ENCODE measurements around the gene ARFRP1.

ARFRP1 gene

GRCh38 chr20:63696628-63697356 is 11.0 kb downstream of the ARFRP1 start, which contains the start of gene TNFRSF6B:
TNFRSF6B (plus strand) TSS chr20:63696652; CDS start chr20:63696768, 116 bp downstream.
- no peak within 1 kb of the TSS for H2AFZ ChIP-seq (ENCODE audit: low read depth, low read length, severe bottlenecking)
- no peak for TF ChIP-seq EZH2phosphoT487 (conservative IDR thresholded peaks at IDR 0.05; ENCODE audit: low read length)
- no peaks in the 10 kb centered on the region for H3K79me2 ChIP-seq (ENCODE audit: insufficient read depth, low read length)
- no peaks in the 10 kb centered on the region for H4K20me1 ChIP-seq (ENCODE audit: low read depth, low read length)
- H3K9me3 ChIP-seq (ENCODE audit: insufficient read depth, low read length) = no peaks in the 10 kb centered on the region
- no peak within 1 kb of the TSS for H3K9ac ChIP-seq (ENCODE audit: low read length)
- no peaks in the 10 kb centered on the region for H3K27me3 ChIP-seq (ENCODE audit: low read length)
- H3K36me3 ChIP-seq (ENCODE audit: low read length) = no peaks in the 10 kb centered on the region
- no peak within 1 kb of the TSS for H3K4me2 ChIP-seq (ENCODE audit: low read depth, low read length, poor library complexity, severe bottlenecking)
- no peak within 1 kb of the TSS for H3K27ac ChIP-seq (ENCODE audit: low read depth, low read length)
- H3K4me3 ChIP-seq (ENCODE audit: insufficient read depth, low read length, poor library complexity, severe bottlenecking) = no peak within 1 kb of the TSS
- no peaks in the 10 kb centered on the region for H3F3A ChIP-seq (ENCODE audit: insufficient read depth)
- H3K9me2 ChIP-seq (replicated peaks; ENCODE audit: insufficient read depth, low read length) = no peaks in the 10 kb centered on the region

GRCh38 chr20:63696306-63696627 is 11.5 kb downstream of the ARFRP1 start:
- H2AFZ ChIP-seq (ENCODE audit: low read depth, low read length, severe bottlenecking) = no peak overlapping the region
- H3K36me3 ChIP-seq (ENCODE audit: low read length) = no peaks in the 10 kb centered on the region
- H3K4me2 ChIP-seq (ENCODE audit: low read depth, low read length, poor library complexity, severe bottlenecking) = no peak overlapping the region

GRCh38 chr20:63695424-63696305 is 12.1 kb downstream of the ARFRP1 start:
- H3F3A ChIP-seq (ENCODE audit: insufficient read depth) = no peaks in the 10 kb centered on the region
- H3K27me3 ChIP-seq (ENCODE audit: low read length) = no peaks in the 10 kb centered on the region
- H3K4me3 ChIP-seq (ENCODE audit: insufficient read depth, low read length, poor library complexity, severe bottlenecking) = no peak overlapping the region
- TF ChIP-seq CTCF (IDR thresholded peaks at IDR 0.05; ENCODE audit: insufficient read depth, low read length, poor library complexity, severe bottlenecking) (no peak), EZH2phosphoT487 (conservative IDR thresholded peaks at IDR 0.05; ENCODE audit: low read length) (no peak)
- no peak overlapping the region for H3K9ac ChIP-seq (ENCODE audit: low read length)
- no peaks in the 10 kb centered on the region for H3K9me2 ChIP-seq (replicated peaks; ENCODE audit: insufficient read depth, low read length)
- no peaks in the 10 kb centered on the region for H3K79me2 ChIP-seq (ENCODE audit: insufficient read depth, low read length)
- H3K27ac ChIP-seq (ENCODE audit: low read depth, low read length) = no peak overlapping the region
- no peak overlapping the region for H2AFZ ChIP-seq (ENCODE audit: low read depth, low read length, severe bottlenecking)
- H3K9me3 ChIP-seq (ENCODE audit: insufficient read depth, low read length) = no peaks in the 10 kb centered on the region
- H4K20me1 ChIP-seq (ENCODE audit: low read depth, low read length) = no peaks in the 10 kb centered on the region
- no peak overlapping the region for H3K4me2 ChIP-seq (ENCODE audit: low read depth, low read length, poor library complexity, severe bottlenecking)
- H3K36me3 ChIP-seq (ENCODE audit: low read length) = no peaks in the 10 kb centered on the region

More at GRCh38 chr20:63696306-63696627, 11.5 kb downstream of the ARFRP1 start:
- Histone ChIP-seq H3K9ac (ENCODE audit: low read length) (no peak overlapping the region), H3K27me3 (ENCODE audit: low read length) (no peaks in the 10 kb centered on the region), H3K27ac (ENCODE audit: low read depth, low read length) (no peak overlapping the region), H3F3A (ENCODE audit: insufficient read depth) (no peaks in the 10 kb centered on the region), H3K9me3 (ENCODE audit: insufficient read depth, low read length) (no peaks in the 10 kb centered on the region), H3K79me2 (ENCODE audit: insufficient read depth, low read length) (no peaks in the 10 kb centered on the region), H3K9me2 (replicated peaks; ENCODE audit: insufficient read depth, low read length) (no peaks in the 10 kb centered on the region), H4K20me1 (ENCODE audit: low read depth, low read length) (no peaks in the 10 kb centered on the region), H3K4me3 (ENCODE audit: insufficient read depth, low read length, poor library complexity, severe bottlenecking) (no peak overlapping the region)
- TF ChIP-seq CTCF (IDR thresholded peaks at IDR 0.05; ENCODE audit: insufficient read depth, low read length, poor library complexity, severe bottlenecking) = no peak
- TF ChIP-seq EZH2phosphoT487 (conservative IDR thresholded peaks at IDR 0.05; ENCODE audit: low read length) = no peak
